Stimulated activated CD4-positive, alpha-beta T cell treated with anti-CD3 and anti-CD28 coated beads, Interleukin-12 subunit alpha, Interleukin-12 subunit beta, amount 100 ng/mL, for 24 hours (primary cell): Measurements from ENCODE around the gene HEMGN.
A peak's percentile ranks its signal among the peaks of the same experiment; 100 is the strongest.
"Not testable (repeated sequence)": the region's sequence is repeated elsewhere in the genome, so short reads cannot be mapped to it uniquely, and the experiment has no call there.

ENCODE experiments used
- DNase-seq, 2 experiments: peaks; one replicate each; pipeline ENCODE4 v3.0.0-alpha.2; 2020; ENCODE audit warnings: low read depth in 2 of 2

HEMGN gene

GRCh38 chr9:97938081-97938644 is at the start of gene HEMGN:
Gene HEMGN, minus strand, starts transcription at chr9:97938172. Its CDS starts 36 bp downstream, at chr9:97938136.
- peak in 1 of 2 experiments; percentile 6 for DNase-seq

DNA sequence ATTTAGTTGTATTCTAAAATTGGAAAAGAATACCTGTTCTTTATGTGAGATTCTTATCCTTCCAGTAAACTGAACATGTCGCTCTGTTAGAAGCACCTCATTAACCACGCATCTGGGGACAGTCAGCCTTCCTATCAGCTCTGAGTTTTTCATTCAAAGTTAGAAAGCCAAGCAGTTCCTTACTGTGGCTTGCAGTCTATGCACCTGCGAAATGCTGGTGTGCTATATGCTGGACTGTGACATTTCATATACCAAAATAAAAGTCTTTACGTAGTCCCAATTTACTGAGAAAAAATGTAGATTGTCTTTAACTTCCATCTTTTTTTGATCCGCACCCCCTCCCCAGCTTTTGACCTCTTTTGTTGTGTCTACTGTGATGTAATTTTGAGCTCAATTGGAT is 49.5 kb upstream of the HEMGN start:
- no peak for DNase-seq

- peak in 1 of 2 experiments; percentile 33 for DNase-seq
These were observed 47.3 kb upstream of the HEMGN start for GRCh38 chr9:97985058-97985861.

- peak; percentile 69 to 71 for DNase-seq
These were observed 46.5 kb upstream of the HEMGN start for GRCh38 chr9:97984188-97985057.

- peak; percentile 23 to 43 for DNase-seq
These were observed 45.7 kb upstream of the HEMGN start for GRCh38 chr9:97983589-97984187.

DNA sequence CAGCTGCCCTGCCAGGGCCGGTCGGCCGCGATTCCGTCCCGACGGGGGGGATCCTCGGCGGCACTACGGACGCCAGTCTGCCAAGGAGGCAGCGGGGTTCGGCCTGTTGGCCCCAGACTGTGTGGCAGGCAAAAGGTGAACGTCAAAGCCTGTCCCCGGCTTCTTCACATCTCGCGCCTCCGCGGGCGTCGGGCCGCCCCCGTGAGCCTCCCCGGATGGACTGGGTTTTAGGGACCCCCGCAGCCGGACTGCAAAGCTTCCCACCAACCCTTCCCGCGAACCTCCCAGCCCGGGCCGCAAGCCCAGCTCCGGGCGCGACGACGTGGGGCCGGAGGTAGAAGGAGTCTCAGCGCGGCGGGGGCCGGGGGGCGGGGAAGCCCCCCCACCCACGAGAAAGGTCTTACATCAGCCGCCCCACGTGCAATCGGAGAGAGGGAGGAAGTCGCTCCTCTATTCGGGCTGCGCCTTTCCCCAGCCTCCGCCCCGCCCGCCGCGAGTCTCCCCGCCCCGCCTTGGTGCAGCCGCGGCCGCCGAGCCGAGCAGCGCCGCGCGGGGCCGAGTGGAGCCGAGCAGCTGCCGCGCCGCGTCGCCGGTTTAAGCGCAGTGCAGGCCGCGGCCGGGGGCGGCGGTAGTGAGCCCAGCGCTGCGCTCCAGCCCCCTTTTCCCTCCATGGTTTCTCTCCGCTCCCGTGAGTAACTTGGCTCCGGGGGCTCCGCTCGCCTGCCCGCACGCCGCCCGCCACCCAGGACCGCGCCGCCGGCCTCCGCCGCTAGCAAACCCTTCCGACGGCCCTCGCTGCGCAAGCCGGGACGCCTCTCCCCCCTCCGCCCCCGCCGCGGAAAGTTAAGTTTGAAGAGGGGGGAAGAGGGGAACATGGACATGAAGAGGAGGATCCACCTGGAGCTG is 45.0 kb upstream of the HEMGN start, which contains the start of gene ANP32B:
Gene ANP32B (plus strand): TSS at position 659 of the 906 bp plus-strand sequence. CDS start 215 bp downstream, at position 874.
- DNase-seq = peak; percentile 93 to 95

- DNase-seq = no peak
These were observed 44.1 kb upstream of the HEMGN start for GRCh38 chr9:97981846-97982682.

- no peak for DNase-seq
These were observed 43.2 kb upstream of the HEMGN start for GRCh38 chr9:97980918-97981845.

- no peak for DNase-seq
These were observed 42.5 kb upstream of the HEMGN start for GRCh38 chr9:97980479-97980803.

DNA sequence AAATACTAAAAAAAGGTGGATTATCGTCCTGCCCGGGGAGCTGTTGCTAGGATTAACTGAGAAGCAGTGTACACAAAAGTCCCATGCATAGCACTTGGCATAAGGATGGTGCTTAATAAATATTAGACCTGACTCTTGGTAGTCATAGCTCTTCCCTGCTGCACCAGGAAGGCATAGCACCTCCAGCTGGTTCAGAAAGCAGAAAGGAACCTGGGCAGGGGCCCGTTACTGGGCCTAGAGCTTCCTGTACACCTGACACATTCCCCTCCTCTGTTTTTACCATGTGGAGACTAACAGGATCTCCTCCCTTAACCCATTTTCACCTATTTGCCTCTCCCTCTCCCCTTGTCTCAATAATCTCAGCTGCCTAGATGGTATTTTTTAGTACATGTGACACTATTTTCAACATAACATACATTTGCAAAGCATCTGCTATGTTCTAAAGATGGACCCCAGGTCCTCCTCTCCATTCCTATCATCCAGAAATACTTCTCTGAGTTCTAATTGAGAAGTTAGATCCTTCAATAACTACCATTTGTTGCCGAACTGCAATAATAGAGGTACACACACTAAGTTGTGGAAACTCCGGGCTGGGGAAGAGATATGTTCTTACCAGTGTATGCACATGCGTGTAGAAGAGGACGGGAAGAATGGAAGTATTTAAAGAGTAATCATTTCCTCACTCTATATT is 42.0 kb upstream of the HEMGN start:
- no peak for DNase-seq

GRCh38 chr9:97978371-97979130 is 40.6 kb upstream of the HEMGN start:
- DNase-seq = no peak

- DNase-seq = not testable (repeated sequence)
These were observed 38.7 kb upstream of the HEMGN start for GRCh38 chr9:97976633-97977032.

GRCh38 chr9:97975376-97975775 is 37.4 kb upstream of the HEMGN start:
- no peak for DNase-seq

- DNase-seq = no peak
These were observed 34.8 kb upstream of the HEMGN start for GRCh38 chr9:97972753-97973152.

- no peak for DNase-seq
These were observed 32.2 kb upstream of the HEMGN start for GRCh38 chr9:97970165-97970564.

- no peak for DNase-seq
These were observed 31.0 kb upstream of the HEMGN start for GRCh38 chr9:97969014-97969413.

DNA sequence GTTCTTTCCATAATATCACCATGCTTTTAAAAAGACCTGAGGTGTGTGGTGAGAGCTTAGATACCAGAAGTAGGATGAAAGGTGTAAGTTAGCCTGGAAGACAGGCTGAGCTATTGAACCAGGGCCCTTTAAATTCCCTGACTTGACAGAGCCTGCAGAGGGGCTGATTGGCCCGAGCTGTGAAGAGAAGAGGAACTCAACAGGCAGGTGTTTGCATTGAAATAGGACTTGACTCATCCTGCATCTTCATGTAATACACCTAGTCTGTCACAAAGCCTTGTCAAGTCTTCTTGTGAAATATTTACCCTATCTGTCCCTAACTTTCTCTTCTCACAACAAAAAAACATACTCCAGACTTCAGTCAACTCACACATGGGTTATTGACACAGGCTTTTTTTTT is 28.5 kb upstream of the HEMGN start:
- no peak for DNase-seq

- no peak for DNase-seq
These were observed 26.9 kb upstream of the HEMGN start for GRCh38 chr9:97964901-97965300.
